ENCODE measurements around the gene TXNDC8.

The TXNDC8 gene

DNA sequence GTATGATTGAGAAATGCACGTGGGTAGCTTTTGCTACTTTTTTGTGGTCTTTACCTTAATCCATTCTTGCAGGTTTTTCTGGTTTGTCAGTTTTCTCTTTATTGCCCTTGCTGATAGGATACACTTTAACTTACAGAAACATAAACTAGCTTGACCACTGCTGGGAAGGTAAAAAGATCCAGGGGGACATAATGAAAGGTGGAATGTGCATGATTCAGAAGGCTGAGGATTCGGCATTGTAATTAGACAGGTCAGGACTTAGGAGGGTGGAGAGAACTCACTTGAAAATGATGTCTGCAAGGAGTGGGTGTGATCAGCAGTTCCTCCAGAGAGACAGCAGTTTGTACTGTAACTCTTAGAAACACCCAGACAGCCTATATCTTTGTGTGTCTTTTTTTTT is 19.8 kb upstream of the TXNDC8 start:
- Histone ChIP-seq H3K79me2 (ENCODE audit: control insufficient read depth, low read length) (no peaks in the 10 kb centered on the region), H3K27me3 (ENCODE audit: control insufficient read depth, low read length) (no peaks in the 10 kb centered on the region), H3K9me3 (ENCODE audit: control insufficient read depth, insufficient read depth, low read length) (no peaks in the 10 kb centered on the region), H3K9me2 (replicated peaks; ENCODE audit: control insufficient read depth, low read length) (no peaks in the 10 kb centered on the region), H3F3A (ENCODE audit: control insufficient read depth, insufficient read depth) (no peaks in the 10 kb centered on the region), H3K27ac (ENCODE audit: low read depth, low read length) (no peak overlapping the region), H3K4me3 (ENCODE audit: low read length) (no peak overlapping the region), H3K4me2 (ENCODE audit: low read length) (no peak overlapping the region), H4K20me1 (ENCODE audit: control insufficient read depth, insufficient read depth, low read depth, low read length) (no peaks in the 10 kb centered on the region), H3K36me3 (ENCODE audit: control insufficient read depth, low read length) (no peaks in the 10 kb centered on the region), H3K4me1 (ENCODE audit: control insufficient read depth, low read length) (no peaks in the 10 kb centered on the region)
- TF ChIP-seq EZH2phosphoT487 (IDR thresholded peaks at IDR 0.05; ENCODE audit: borderline replicate concordance, low read length) = no peak
- TF ChIP-seq, protein P1, sequence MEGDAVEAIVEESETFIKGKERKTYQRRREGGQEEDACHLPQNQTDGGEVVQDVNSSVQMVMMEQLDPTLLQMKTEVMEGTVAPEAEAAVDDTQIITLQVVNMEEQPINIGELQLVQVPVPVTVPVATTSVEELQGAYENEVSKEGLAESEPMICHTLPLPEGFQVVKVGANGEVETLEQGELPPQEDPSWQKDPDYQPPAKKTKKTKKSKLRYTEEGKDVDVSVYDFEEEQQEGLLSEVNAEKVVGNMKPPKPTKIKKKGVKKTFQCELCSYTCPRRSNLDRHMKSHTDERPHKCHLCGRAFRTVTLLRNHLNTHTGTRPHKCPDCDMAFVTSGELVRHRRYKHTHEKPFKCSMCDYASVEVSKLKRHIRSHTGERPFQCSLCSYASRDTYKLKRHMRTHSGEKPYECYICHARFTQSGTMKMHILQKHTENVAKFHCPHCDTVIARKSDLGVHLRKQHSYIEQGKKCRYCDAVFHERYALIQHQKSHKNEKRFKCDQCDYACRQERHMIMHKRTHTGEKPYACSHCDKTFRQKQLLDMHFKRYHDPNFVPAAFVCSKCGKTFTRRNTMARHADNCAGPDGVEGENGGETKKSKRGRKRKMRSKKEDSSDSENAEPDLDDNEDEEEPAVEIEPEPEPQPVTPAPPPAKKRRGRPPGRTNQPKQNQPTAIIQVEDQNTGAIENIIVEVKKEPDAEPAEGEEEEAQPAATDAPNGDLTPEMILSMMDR (IDR thresholded peaks at IDR 0.05; ENCODE audit: low read depth, low read length, poor library complexity, severe bottlenecking) = no peak

DNA sequence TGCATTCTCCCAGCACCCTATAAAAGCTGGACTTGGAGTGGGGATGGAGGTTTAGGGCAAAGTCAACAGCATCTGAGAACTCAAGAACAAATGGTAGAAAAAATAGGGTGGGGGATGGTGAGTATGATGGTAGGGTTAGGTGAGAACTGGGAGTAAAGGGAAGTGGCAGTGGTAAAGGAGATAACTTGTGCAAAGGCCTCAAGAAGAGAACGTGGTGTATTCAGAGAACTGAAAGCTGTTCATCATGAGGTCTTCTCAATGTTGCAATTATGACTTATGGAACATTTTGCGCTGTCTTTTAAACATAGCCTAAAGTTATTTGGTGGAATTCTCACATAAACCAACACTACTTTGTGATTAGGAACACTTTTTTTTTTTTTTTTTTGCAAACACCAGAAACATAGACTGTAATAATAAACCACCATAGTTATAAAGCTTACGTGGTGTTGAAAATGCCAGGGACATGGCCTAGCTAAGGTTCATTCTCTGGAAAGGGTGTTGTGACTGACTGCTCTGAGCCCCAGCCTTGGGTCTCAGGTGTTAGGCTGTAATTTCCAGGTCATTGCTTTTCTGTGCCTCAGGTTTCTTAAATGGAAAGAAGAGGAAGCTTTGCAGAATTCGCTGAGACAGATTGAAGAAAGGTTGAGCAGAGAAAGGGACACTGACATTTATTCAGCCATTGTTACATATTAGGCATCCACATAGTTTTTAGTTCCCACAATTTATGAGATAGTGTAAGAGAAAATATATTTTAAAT is 19.2 kb upstream of the TXNDC8 start:
- no peak overlapping the region for H3K27ac ChIP-seq (ENCODE audit: low read depth, low read length)
- TF ChIP-seq, protein P1 (IDR thresholded peaks at IDR 0.05; ENCODE audit: low read depth, low read length, poor library complexity, severe bottlenecking) = no peak
- no peak for TF ChIP-seq EZH2phosphoT487 (IDR thresholded peaks at IDR 0.05; ENCODE audit: borderline replicate concordance, low read length)
- H3K4me2 ChIP-seq (ENCODE audit: low read length) = no peak overlapping the region
- no peaks in the 10 kb centered on the region for H3K9me2 ChIP-seq (replicated peaks; ENCODE audit: control insufficient read depth, low read length)
- no peaks in the 10 kb centered on the region for H3K4me1 ChIP-seq (ENCODE audit: control insufficient read depth, low read length)
- no peaks in the 10 kb centered on the region for H3K9me3 ChIP-seq (ENCODE audit: control insufficient read depth, insufficient read depth, low read length)
- H3F3A ChIP-seq (ENCODE audit: control insufficient read depth, insufficient read depth) = no peaks in the 10 kb centered on the region
- no peaks in the 10 kb centered on the region for H3K79me2 ChIP-seq (ENCODE audit: control insufficient read depth, low read length)
- no peaks in the 10 kb centered on the region for H4K20me1 ChIP-seq (ENCODE audit: control insufficient read depth, insufficient read depth, low read depth, low read length)
- H3K27me3 ChIP-seq (ENCODE audit: control insufficient read depth, low read length) = no peaks in the 10 kb centered on the region
- H3K4me3 ChIP-seq (ENCODE audit: low read length) = no peak overlapping the region
- H3K36me3 ChIP-seq (ENCODE audit: control insufficient read depth, low read length) = no peaks in the 10 kb centered on the region

DNA sequence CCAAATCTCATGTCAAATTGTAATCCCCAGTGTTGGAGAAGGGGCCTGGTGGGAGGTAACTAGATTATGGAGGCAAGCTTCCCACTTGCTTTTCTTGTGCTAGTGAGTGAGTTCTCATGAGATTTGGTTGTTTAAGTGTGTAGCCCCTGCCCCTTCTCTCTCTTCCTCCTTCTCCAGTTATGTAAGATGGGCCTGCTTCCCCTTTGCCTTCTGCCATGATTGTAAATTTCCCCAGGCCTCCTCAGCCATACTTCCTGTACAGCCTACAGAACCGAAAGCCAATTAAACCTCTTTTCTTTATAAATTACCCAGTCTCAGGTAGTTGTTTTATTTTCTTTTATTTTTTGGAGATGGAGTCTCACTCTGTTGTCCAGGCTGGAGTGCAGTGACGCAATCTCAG is 18.2 kb upstream of the TXNDC8 start:
- H3K36me3 ChIP-seq (ENCODE audit: control insufficient read depth, low read length) = no peaks in the 10 kb centered on the region

More for the DNA sequence above, 18.2 kb upstream of the TXNDC8 start:
- no peaks in the 10 kb centered on the region for H3F3A ChIP-seq (ENCODE audit: control insufficient read depth, insufficient read depth)
- H3K9me2 ChIP-seq (replicated peaks; ENCODE audit: control insufficient read depth, low read length) = no peaks in the 10 kb centered on the region
- TF ChIP-seq EZH2phosphoT487 (IDR thresholded peaks at IDR 0.05; ENCODE audit: borderline replicate concordance, low read length) = no peak
- TF ChIP-seq, protein P1 (IDR thresholded peaks at IDR 0.05; ENCODE audit: low read depth, low read length, poor library complexity, severe bottlenecking) = no peak
- no peaks in the 10 kb centered on the region for H3K9me3 ChIP-seq (ENCODE audit: control insufficient read depth, insufficient read depth, low read length)
- no peaks in the 10 kb centered on the region for H3K27me3 ChIP-seq (ENCODE audit: control insufficient read depth, low read length)
- no peaks in the 10 kb centered on the region for H3K79me2 ChIP-seq (ENCODE audit: control insufficient read depth, low read length)
- no peak overlapping the region for H3K27ac ChIP-seq (ENCODE audit: low read depth, low read length)
- no peak overlapping the region for H3K4me2 ChIP-seq (ENCODE audit: low read length)
- no peaks in the 10 kb centered on the region for H3K4me1 ChIP-seq (ENCODE audit: control insufficient read depth, low read length)
- H3K4me3 ChIP-seq (ENCODE audit: low read length) = no peak overlapping the region
- no peaks in the 10 kb centered on the region for H4K20me1 ChIP-seq (ENCODE audit: control insufficient read depth, insufficient read depth, low read depth, low read length)
